Loucy (cell line): ENCODE results near the gene SLC23A2.

Source experiments
- CTCF ChIP-seq: fragments of 200-600 bp; sonication (generic); conservative IDR thresholded peaks from 2 replicates; pipeline ENCODE4 v1.5.1; 2014; ENCODE audit warnings: mild to moderate bottlenecking, antibody characterized with exemption, low read length
- EZH2phosphoT487 ChIP-seq: fragments of 200-600 bp; IDR thresholded peaks from 2 replicates; pipeline ENCODE4 v1.6.1; 2018; ENCODE audit warnings: antibody characterized with exemption, mild to moderate bottlenecking, moderate library complexity, borderline replicate concordance

- no peak for TF ChIP-seq CTCF
- no peak for TF ChIP-seq EZH2phosphoT487
Observed at GRCh38 chr20:5039889-5040288, 38.6 kb upstream of the SLC23A2 start.
